HG03135 (cell line): Measurements from ENCODE around the gene PIP5KL1.

ENCODE experiments used
- ATAC-seq: cut with Tn5 transposase; IDR thresholded peaks from one replicate; pipeline ENCODE4 v1.9.1; 2021; ENCODE audit warnings: mild to moderate bottlenecking, moderate library complexity; ENCODE audit not compliant: unreplicated experiment

Gene PIP5KL1

DNA sequence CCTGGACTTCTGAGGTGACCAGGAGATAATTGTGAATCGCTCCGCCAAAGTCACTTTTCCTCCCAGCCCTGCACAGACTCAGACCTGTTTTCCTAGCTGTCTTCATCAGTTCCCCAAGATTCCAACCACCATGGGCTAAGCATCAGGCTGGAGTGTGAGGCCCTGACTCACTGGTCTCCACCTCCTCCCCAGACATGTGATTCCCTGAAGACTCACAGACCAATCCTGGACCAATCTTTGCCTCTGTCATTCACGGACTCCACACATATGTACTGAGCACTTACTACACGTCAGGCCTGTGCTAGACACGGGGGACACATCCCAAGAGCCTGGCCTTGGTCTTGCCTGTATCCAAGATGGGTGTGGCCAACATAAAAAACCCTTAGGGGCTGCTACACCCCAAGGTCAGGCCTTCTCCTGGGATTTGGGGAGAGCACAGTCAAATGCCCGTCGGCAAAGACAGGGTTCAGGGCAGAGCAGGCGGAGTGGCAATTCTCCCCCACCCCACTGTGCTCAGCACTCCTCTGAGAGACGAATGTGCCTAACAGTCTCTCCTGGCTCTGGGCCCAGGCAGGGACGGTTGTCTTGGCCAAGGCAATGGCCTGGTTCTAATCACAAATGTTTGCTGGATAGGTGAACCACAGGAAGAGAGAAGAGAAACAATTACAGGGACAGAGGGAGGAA, 38.3 kb upstream of the PIP5KL1 start:
- no peak for ATAC-seq

DNA sequence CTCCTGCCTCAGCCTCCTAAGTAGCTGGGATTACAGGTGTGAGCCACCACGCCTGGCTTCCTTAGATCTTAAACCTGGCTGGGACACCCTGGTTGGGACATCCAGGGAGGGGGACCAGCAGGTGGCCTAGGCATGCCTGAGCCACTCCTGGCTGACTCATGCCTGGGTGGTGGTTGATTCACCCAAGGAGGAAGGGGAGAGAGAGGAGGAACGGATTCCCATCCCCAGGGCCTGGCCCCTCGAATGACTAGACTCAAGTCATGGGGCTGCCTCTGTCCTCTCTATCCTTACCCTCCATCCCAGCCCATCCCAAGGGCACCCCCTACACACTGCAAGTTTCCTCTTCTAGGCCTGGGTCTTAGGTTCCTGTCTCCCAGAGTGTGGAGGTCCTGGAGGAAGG, 37.5 kb upstream of the PIP5KL1 start:
- ATAC-seq, result no peak

DNA sequence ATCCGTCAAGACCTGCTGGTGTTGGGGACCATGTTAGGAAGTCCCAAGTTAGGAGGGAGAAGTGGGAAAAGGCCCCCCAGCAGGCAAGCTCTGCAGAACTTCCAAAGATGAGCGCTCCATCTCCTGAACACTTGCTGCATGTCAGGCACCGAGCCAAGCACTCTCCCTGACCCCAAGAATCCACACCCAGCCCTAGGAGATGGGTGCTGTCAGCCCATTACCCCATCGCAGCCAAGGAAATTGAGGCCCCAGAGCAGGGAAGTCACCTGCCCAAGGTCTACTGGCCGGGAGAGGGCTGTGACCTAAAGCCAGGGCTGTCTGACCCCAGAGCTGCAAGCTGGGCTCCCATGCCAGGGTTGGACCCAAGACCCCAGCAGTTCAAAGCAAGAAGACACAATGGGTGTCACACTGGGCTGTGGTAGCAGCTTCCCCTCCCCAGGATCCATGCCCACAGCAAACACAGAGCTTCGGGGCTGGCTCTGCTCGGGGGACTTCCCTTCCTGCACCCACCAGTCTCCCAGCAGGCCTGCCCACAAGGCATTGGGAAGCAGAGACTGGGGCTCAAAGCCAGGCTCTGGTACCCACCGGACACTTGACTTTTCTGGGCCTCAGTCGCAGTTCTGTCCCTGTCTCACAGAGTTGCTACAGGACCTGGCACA, 36.7 kb upstream of the PIP5KL1 start:
- no peak for ATAC-seq

- ATAC-seq, result no peak
Measured at GRCh38 chr9:127966416-127967150, 36.0 kb upstream of the PIP5KL1 start.

DNA sequence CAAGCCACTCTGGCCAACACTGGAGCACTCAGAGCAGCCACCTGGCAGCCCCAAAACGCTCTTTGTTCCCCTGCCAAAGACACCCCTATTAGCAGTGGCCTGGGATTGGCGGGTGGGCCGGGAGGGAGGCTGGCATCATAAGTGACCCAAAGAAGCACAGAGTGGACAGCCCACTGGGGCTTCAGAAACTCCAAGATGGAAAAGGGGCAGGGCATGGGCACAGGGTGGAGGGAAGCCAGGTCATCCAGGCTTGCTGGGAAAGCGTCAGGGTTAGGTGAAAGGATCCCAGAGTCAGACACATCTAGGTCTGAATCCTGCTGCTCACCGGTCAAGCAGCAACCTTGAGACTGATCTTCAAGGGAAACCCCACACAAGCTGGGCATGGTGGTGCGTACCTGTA, 35.4 kb upstream of the PIP5KL1 start:
- no peak for ATAC-seq

- ATAC-seq, result no peak
Measured at GRCh38 chr9:127963359-127964064, 32.9 kb upstream of the PIP5KL1 start.

DNA sequence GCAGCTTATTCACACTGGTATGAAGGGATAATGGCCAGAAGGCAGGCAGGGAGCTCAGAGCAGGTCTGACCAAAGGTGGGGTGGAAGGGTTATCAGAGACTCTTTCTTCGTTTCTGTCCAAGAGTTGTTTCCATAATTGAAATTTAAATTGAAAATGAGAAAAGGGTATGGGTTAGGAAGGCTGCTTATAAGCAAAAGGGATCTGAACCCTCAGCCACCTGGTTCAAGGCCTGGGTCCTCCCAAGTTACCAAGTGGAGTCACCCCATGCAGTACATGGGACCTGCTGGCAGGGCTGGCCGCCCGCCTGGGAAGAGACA, 32.4 kb upstream of the PIP5KL1 start:
- no peak for ATAC-seq

DNA sequence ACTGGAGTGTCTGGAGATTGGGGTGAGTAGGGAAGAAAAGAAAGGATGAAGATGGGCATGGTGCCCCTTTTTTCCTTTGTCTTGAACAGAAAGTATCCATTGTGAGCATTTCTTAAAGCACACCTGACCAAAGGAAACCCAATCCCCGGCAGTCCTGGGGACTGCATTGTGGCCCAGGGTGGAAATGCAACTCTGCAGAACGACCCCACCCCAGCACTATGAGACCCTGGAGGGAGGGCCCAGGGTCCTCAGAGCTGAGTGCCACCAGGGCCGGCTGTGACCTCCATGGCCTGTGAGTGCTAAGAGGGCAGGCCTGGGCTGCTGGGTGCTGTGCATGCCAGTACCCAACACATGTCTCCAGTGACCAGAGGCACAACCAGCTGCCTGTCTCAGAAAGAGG, 31.7 kb upstream of the PIP5KL1 start:
- ATAC-seq, result no peak

- ATAC-seq, result no peak
Measured at GRCh38 chr9:127961613-127962155, 31.1 kb upstream of the PIP5KL1 start.

- no peak for ATAC-seq
Measured at GRCh38 chr9:127961155-127961490, 30.5 kb upstream of the PIP5KL1 start.

DNA sequence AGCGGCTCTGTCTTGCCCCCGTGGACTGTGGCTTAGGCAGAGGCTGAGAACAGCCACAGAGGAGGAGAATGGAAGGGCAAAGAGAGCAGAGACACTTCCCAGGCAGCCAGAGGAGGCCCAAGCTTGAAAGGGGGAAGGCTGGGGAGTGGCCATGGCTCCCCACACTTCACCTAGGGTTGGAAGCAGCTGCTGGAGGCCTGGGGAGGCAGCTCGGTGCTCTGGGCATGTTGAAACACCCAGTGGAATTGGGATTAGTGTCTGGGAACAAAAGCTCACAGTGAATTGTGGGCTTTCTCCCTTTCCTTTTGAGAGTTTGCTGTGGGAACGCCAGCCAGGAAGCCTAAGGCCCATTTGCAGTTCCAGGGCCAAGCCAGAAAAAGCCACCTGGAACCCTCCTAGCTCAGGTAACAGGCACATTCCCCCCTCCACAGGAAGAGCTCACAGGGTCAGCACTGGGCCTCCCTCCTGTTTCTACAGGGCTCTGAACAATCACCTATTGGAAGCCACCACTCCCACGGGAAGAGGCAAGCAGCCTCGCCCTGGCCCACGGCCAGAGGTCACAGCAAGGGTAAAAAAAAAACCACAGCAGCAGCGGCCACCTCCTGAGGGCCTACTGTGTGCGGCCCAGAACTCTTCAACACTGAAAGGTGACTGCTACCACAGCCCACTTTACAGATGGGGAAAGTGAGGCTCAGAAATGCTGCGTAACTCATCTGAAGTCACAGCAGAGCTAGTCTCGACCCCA, 30.0 kb upstream of the PIP5KL1 start:
- ATAC-seq, result no peak

DNA sequence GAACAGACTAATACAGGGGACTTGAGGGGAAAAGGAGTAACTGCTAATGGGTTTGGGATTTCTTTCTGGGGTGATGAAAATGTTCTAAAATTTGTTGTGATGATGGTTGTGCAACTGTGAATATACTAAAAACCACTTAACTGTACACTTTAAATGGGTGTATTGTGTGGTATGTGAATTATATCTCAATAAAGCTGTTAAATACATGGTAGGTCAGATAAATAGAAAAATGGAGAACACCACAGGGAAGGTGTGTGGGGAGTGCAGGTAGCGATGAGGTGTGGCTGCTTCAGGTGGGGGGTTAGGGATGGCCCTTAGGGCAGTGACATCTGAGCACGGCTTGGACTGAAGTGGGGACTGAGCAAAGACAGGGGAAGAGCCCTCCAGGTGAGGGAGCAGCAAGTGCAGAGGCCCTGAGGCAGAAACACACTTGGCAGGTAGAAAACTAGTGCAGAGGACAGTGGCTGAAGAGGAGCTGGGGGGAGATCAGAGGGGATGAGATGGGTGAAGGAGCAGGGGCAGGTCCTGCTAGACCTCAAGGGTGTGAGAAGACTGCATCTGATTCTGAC, 29.3 kb upstream of the PIP5KL1 start:
- no peak for ATAC-seq

- ATAC-seq, result no peak
Measured at GRCh38 chr9:127959398-127959797, 28.8 kb upstream of the PIP5KL1 start.

DNA sequence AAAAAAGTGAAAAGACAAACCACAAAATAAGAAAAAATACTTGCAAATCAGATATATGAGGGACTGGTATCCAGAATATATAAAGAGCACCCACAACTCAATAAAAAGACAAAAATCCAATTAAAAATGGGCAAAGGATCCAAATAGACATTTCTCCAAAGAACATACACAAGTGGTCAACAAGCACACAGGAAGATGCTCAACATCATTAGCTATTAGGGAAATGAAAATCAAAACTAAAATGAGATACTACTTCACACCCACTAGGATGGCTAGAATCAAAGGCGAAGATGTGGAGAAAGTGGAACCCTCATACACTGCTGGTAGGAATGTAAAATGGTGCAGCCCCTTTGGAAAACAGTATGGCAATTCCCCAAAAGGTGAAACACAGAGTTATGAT, 28.2 kb upstream of the PIP5KL1 start:
- no peak for ATAC-seq

DNA sequence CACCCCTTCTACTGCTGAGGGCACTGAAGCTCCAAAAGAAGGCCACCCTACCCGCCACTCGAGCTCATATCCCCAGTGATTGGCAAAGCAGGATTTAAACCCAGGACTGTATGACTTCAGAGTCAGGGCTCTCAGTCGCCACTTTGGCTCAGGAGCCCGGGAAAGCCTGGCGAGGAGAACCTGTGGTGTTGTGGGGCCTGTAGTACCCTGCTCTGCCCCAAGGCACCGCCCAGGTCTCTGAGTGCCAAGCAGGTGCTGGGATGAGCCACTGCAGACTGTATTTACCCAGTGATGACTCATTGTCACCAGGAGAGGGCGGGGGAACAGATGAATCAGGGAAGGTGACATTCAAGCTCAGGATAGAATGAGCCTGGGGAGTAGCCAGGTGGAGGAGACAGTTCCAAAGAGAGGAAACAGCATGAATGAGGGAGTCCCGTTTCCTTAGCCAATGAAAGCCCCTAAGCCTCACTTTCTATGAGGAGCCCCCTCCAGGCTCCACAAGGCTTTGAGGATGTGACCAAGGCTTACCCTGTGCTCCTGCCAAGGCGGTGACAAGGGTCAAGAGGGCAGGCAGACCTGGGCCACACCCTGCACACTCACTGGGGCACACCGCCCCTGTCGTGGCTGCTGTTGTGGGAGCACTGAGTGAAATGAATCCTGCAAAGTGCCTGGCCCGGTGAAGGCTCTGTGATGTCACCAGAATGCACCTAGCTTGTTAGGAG, 24.9 kb upstream of the PIP5KL1 start:
- peak; percentile 63 for ATAC-seq

DNA sequence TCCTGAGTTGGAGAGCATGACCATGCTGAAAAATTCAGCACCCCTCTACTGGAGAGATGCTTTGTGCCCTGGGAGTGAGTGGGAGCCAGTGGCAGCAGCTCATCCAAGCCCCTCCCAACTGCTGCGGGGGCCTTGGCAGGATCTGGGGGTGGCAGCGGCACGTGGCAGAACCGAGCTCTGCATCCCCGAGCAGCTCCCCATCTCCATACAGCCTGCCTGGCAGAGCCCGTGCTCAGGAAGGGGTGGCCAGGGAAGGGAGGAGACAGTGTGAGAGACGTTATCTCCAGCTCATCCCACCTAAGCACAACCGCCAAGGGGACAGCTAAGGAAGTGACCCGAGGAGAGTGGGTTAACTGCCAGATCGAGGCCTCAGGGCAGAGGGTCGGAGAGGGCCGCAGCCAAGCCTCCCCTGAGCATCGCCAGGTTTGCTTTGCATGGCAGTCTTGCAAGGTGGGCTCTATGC, 24.3 kb upstream of the PIP5KL1 start:
- ATAC-seq, result no peak

DNA sequence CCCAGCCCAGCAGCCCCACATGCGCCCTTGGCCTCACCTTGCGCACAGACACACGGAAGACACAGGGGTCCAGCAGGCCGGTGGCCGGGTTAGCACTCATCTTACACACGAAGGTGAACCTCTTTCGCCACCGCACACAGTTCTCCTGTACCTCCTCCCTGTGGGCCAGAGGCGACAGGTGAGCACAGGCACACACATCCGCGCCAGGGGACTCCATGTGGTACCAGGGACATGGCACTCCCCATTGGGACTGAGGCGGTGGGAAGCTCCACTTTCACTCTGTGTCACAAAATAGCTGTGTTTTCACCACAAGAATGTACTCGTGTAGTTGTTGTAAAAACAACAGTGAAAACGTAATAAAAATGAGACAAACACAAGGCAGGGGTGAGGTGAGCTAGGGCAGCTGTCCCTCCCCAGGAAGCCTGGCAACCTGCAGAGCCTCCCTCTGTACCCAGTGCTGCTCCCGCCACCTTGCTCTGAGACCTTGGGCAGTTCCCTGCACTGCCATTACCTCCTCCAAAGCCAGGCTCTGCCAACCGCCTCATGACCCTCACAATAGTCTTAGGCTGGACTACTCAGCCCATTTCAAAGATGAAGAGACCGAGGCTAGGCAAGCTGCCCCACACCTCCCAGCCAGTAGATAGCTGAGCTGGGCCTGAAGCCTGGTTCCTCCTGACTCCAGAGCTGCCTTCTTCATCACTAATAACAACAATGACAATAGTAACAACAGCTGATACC, 23.4 kb upstream of the PIP5KL1 start:
- no peak for ATAC-seq

DNA sequence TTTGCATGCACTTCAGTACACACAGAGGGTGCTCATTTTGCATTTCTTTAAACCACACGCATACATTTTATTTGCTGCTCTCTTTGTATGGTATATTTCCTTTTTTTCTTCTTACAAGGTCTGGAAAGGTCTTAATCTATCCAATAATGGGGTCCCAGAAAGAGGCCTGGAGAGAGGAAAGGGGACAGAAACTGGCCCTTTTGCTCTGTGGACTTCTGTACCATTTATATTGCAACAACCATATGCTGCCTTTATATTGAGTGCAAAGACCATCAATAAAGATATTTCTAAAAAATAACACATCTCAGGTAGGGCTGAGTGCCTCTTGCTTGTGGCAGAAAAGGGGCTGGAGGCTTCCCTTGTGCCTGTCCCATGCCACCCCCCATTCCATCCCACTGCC, 22.6 kb upstream of the PIP5KL1 start:
- no peak for ATAC-seq
